HuH-7.5 (cell line): ENCODE measurements around the gene NAGS.
"Not testable (repeated sequence)": the region's sequence is repeated elsewhere in the genome, so short reads cannot be mapped to it uniquely, and the experiment has no call there.

Experiments
- DNase-seq: peaks from one replicate; pipeline ENCODE4 v3.0.0; 2011; ENCODE audit warnings: low spot score

The NAGS gene

GRCh38 chr17:44043272-44043696, 38.9 kb downstream of the NAGS start:
- DNase-seq: no peak

DNA sequence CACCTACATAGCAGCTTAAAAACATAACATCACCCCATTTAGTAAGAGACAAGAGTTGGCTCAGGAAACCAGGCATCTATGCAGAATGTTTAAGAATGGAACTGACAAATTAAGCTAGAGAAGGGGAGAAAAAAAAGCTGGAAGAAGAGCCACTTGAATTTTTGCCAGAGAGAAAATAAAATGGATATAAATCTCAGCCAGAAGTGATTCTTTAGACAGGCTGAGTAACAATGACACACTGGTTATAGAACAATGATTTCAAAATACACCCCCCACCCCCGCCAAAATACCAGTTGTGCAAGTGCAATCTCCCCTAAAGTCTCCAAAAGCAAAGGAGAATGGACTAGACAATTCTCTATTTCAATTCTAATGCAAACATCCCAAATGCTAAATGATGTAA, 39.6 kb downstream of the NAGS start:
- no peak for DNase-seq

GRCh38 chr17:44045486-44045885, 41.1 kb downstream of the NAGS start:
- no peak for DNase-seq

DNA sequence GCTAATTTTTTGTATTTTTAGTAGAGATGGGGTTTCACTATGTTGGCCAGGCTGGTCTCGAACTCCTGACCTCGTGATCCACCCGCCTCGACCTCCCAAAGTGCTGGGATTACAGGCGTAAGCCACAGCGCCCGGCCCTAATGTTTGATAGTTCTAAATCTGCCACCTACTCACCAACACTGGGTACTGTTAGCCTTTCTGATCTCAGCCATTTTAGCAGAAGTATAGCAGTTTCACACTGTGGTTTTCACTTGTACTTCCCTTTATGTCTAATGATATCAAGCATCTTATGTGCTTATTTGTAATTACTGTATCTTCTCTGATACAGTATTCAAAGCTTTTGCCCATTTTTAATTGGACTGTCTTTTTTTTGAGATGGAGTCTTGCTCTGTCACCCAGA, 42.5 kb downstream of the NAGS start:
- DNase-seq: not testable (repeated sequence)

DNA sequence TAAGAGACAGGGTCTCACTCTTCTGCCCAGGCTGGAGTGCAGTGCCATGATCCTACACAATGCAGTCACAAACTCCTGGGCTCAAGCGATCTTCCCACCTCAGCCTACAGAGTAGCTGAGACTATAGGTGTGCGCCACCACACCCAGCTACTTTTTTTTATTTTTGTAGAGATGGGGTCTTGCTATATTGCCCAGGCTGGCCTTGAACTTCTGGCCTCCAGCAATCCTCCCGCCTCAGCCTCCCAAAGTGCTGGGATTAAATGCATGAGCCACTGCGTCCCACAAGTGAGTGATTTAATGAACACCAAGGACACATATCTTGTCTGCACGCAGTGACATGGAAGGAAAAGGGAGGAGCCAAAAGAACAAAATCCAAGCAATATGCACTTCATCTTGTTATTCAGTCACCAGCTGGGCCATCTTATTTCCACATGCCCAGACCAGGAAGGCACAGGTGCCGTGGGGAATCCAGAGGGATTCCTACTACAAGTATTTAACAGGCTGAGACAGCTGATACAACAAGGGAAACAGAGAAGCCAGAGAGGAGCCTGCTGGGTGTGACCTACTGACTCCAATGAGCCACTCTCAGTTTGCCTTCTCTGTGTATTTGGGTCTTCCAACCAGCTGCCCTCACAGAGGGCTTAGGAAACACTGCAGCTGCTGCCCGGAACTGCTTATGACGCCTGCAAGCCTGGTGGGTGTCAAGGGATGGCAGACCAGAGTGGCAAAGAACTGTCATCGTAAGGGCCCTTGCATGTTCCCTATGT, 45.1 kb downstream of the NAGS start:
- DNase-seq: no peak

DNA sequence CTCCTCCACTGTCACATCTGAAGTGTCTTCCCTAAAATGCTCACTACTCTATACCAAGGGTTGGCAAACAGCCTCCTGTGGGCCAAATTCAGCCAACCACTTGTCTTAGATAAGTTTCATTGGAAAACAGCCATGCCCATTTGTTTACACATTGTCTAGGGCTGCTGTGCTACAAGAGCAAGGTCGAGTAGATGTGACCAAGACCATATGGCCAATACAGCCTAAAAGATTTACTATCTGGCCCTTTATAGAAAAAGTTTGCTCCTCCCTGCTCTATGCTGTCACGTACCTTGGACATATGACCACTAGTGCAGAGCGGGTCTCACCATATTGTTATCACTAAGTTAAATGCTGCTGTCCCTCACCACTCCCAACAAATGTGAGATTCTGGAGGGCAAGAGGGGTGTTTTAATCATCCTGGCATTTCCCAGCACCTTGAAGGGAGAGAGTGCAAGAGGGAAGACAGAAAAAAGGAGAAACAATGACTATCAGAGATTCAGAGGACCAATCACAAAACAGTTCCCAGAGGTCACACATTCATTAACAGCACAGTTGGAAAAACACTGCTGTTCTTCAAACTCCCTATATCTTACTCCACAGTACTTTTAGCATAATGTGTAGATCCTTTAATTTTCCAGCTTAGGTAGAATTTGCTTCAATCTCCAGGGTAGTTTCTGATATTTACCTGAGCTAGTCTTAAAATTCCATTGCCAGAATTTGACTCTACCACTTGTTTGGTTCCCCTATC, 48.9 kb downstream of the NAGS start:
- DNase-seq: no peak
